K562 (cell line): ENCODE measurements around the gene CLIP2. TPM values are rescaled to one million over a fixed set of nuclear protein-coding genes. Genes with fewer than 3 reads are reported as not detected.

Experiments
- CREB3L1 ChIP-seq: fragments of 450-650 bp; IDR thresholded peaks from 2 replicates; pipeline ENCODE4 v1.6.1; 2014; ENCODE audit warnings: low read depth, mild to moderate bottlenecking, moderate library complexity, borderline replicate concordance
- DIDO1 ChIP-seq: fragments of 450-650 bp; IDR thresholded peaks from 2 replicates; pipeline ENCODE4 v1.6.1; 2016; ENCODE audit warnings: low read depth, missing biosample characterization, missing genetic modification characterization
- EGR1 ChIP-seq: fragments of 450-650 bp; conservative IDR thresholded peaks from 2 replicates; pipeline ENCODE4 v1.6.1; 2017; ENCODE audit warnings: mild to moderate bottlenecking
- ETV6 ChIP-seq, 3 experiments: fragments of 150-350 bp in 1 of 3; sonication (generic) in 1 of 3; formaldehyde crosslinking in 1 of 3; IDR thresholded peaks; 2 replicates each; pipeline versions ENCODE4 v1.6.1 to v1.8.0; 2014 to 2022; ENCODE audit warnings: borderline replicate concordance in 2 of 3, low read depth in 2 of 3, antibody characterized with exemption in 1 of 3, low read length in 1 of 3, mild to moderate bottlenecking in 1 of 3, missing genetic modification reagents in 1 of 3
- NONO ChIP-seq, 2 experiments: fragments of 200-400 bp in 1 of 2; fragments of 450-650 bp in 1 of 2; formaldehyde crosslinking in 1 of 2; IDR thresholded peaks; 2 replicates each; pipeline ENCODE4 v1.6.1; 2017; ENCODE audit warnings: low read depth in 2 of 2, mild to moderate bottlenecking in 2 of 2, moderate library complexity in 2 of 2, low read length in 1 of 2
- RHOXF2B ChIP-seq: fragments of 250-450 bp; sonication (Bioruptor Pico); conservative IDR thresholded peaks from 2 replicates; pipeline ENCODE4 v1.5.1; 2021
- RREB1 ChIP-seq: fragments of 250-450 bp; sonication (Bioruptor Pico); IDR thresholded peaks from 2 replicates; pipeline ENCODE4 v1.4.0; 2020
- SRF ChIP-seq, 2 experiments: fragments of 250-450, 450-650 bp in 1 of 2; sonication (Bioruptor Pico) in 1 of 2; sonication (generic) in 1 of 2; formaldehyde crosslinking; IDR thresholded peaks; 2 replicates each; pipeline versions ENCODE4 v1.5.0 to v1.5.1; 2020 to 2022; ENCODE audit warnings: mild to moderate bottlenecking in 1 of 2, missing genetic modification reagents in 1 of 2
- XRCC5 ChIP-seq: fragments of 200-400 bp; formaldehyde crosslinking; IDR thresholded peaks from 2 replicates; pipeline ENCODE4 v1.6.1; 2017; ENCODE audit warnings: low read depth, mild to moderate bottlenecking, low read length
- ZBTB9 ChIP-seq: fragments of 450-650 bp; formaldehyde crosslinking; IDR thresholded peaks from 2 replicates; pipeline ENCODE4 v1.4.0; 2020; ENCODE audit warnings: mild to moderate bottlenecking, moderate library complexity
- ZNF124 ChIP-seq: sonication (generic); formaldehyde crosslinking; IDR thresholded peaks from 2 replicates; pipeline ENCODE4 v1.8.1; 2022; ENCODE audit warnings: missing genetic modification reagents
- ZNF197 ChIP-seq: fragments of 200-800 bp; sonication (Bioruptor generic); IDR thresholded peaks from 2 replicates; pipeline ENCODE4 v1.6.1; 2016; ENCODE audit warnings: low read depth, missing genetic modification characterization, missing compliant biosample characterization
- ZNF639 ChIP-seq, 2 experiments: fragments of 200-800 bp in 1 of 2; sonication (Bioruptor generic) in 1 of 2; sonication (generic) in 1 of 2; formaldehyde crosslinking in 1 of 2; IDR thresholded peaks in 1 of 2; conservative IDR thresholded peaks in 1 of 2; 2 replicates each; pipeline versions ENCODE4 v1.5.0 to v1.6.1; 2016 to 2020; ENCODE audit warnings: missing compliant biosample characterization in 1 of 2, missing genetic modification characterization in 1 of 2, missing genetic modification reagents in 1 of 2
- polyA plus RNA-seq, 8 experiments: library from polyadenylated mRNA; depleted of rRNA in 4 of 8; stranded (reverse) in 5 of 8; unstranded in 3 of 8; fragments of >200 nt; fragmentation: Nextera tagmentation in 2 of 8; fragmentation: Illumina TruSeq in 1 of 8; extraction: Ambion mirVana in 2 of 8; extraction: Trizol in 1 of 8; gene quantifications; 2 replicates each; pipeline versions ENCODE4 v1.2.1 to v1.2.3, GENCODE V29; 2011 to 2014; ENCODE audit warnings: inconsistent platforms in 1 of 8, missing spikeins in 1 of 8
- total RNA-seq, 7 experiments: library from RNA; depleted of rRNA in 6 of 7; stranded (reverse); fragments of >200 nt in 6 of 7; fragmentation: Illumina TruSeq in 2 of 7; extraction: Trizol in 2 of 7; gene quantifications; 2 replicates each; pipeline versions ENCODE4 v1.2.1 to v1.2.3, GENCODE V29; 2011 to 2021; ENCODE audit warnings: low replicate concordance in 1 of 7

Gene CLIP2
- total and polyA plus RNA-seq, 9 of the 15 experiments (the other 6 are each of a cell fraction or from before 2014, with no cell fraction given) = 0.07 to 5.4 (median 2.1) TPM

- 0 out of 2 replicates have a peak, but pooled peaks have one; percentile 51 for TF ChIP-seq RREB1 (CRISPR knock-in tag)
- TF ChIP-seq SRF (CRISPR knock-in tag; IDR thresholded peaks at IDR 0.05) = 0 out of 4 replicates have a peak, but pooled peaks of 1 of the 2 experiments have one; percentile 36
- peak; percentile 58; the same call in 1 of the 2 replicates for TF ChIP-seq CREB3L1
- TF ChIP-seq ZNF639 (CRISPR knock-in tag; conservative IDR thresholded peaks at IDR 0.05 in 1 of 2, IDR thresholded peaks at IDR 0.05 in 1 of 2) = 0 out of 4 replicates have a peak, but pooled peaks of 1 of the 2 experiments have one; percentile 11
- no peak for TF ChIP-seq ZNF124 (CRISPR knock-in tag)
- 0 out of 2 replicates have a peak, but pooled peaks have one; percentile 2 for TF ChIP-seq XRCC5
- no peak for TF ChIP-seq RHOXF2B (CRISPR knock-in tag)
- TF ChIP-seq ETV6 (IDR thresholded peaks at IDR 0.05; ENCODE audit: borderline replicate concordance in 1 of 2, low read depth in 2 of 2, low read length in 1 of 2) = no peak
- TF ChIP-seq ETV6 (CRISPR knock-in tag; IDR thresholded peaks at IDR 0.05; ENCODE audit: borderline replicate concordance) = no peak
- TF ChIP-seq EGR1 = peak; percentile 60
- TF ChIP-seq ZNF197 (CRISPR knock-in tag) = no peak
- TF ChIP-seq NONO (IDR thresholded peaks at IDR 0.05; ENCODE audit: low read depth in 2 of 2, low read length in 1 of 2) = 0 out of 4 replicates have a peak, but pooled peaks of 1 of the 2 experiments have one; percentile 50
- TF ChIP-seq DIDO1 (tag) = peak; percentile 9; the same call in 1 of the 2 replicates
- peak; percentile 17; the same call in 1 of the 2 replicates for TF ChIP-seq ZBTB9 (CRISPR knock-in tag)
These were observed at the start of gene CLIP2 (continued) for GRCh38 chr7:74289018-74289658.
